ENCODE results near the gene RNF130.
"Not testable (repeated sequence)": the region's sequence is repeated elsewhere in the genome, so short reads cannot be mapped to it uniquely, and the experiment has no call there.

Gene RNF130

GRCh38 chr5:179967489-179967888, 104.1 kb downstream of the RNF130 start:
- FAIRE-seq: peak; percentile 36

GRCh38 chr5:179964015-179964414, 107.5 kb downstream of the RNF130 start:
- no peak for FAIRE-seq

GRCh38 chr5:179963375-179963774, 108.2 kb downstream of the RNF130 start:
- FAIRE-seq: no peak

GRCh38 chr5:179960204-179960831, 111.2 kb downstream of the RNF130 start:
- no peak for FAIRE-seq

GRCh38 chr5:179959641-179960040, 111.9 kb downstream of the RNF130 start:
- no peak for FAIRE-seq

- FAIRE-seq: not testable (repeated sequence)
Measured at GRCh38 chr5:179959118-179959517, 112.4 kb downstream of the RNF130 start.

GRCh38 chr5:179955630-179956029, 115.9 kb downstream of the RNF130 start:
- FAIRE-seq: no peak

- no peak for FAIRE-seq
Measured at GRCh38 chr5:179955062-179955461, 116.5 kb downstream of the RNF130 start.

GRCh38 chr5:179954434-179954833, 117.1 kb downstream of the RNF130 start:
- FAIRE-seq: no peak

- no peak for FAIRE-seq
Measured at GRCh38 chr5:179953987-179954386, 117.6 kb downstream of the RNF130 start.

- no peak for FAIRE-seq
Measured at GRCh38 chr5:179936976-179937681, 134.4 kb downstream of the RNF130 start.

GRCh38 chr5:179930788-179931473, 140.6 kb downstream of the RNF130 start:
- no peak for FAIRE-seq

- no peak for FAIRE-seq
Measured at GRCh38 chr5:179927824-179928223, 143.7 kb downstream of the RNF130 start.

- FAIRE-seq: no peak
Measured at GRCh38 chr5:179926657-179927056, 144.9 kb downstream of the RNF130 start.

GRCh38 chr5:179923436-179923835, 148.1 kb downstream of the RNF130 start:
- no peak for FAIRE-seq

- FAIRE-seq: no peak
Measured at GRCh38 chr5:179920175-179920574, 151.4 kb downstream of the RNF130 start.

GRCh38 chr5:179919487-179920060, 152.0 kb downstream of the RNF130 start:
- FAIRE-seq: no peak

GRCh38 chr5:179918742-179919486, 152.6 kb downstream of the RNF130 start:
- FAIRE-seq: no peak

- FAIRE-seq: no peak
Measured at GRCh38 chr5:179916523-179916922, 155.0 kb downstream of the RNF130 start.

GRCh38 chr5:179915406-179915935, 156.1 kb downstream of the RNF130 start:
- no peak for FAIRE-seq

- FAIRE-seq: no peak
Measured at GRCh38 chr5:179914032-179914755, 157.4 kb downstream of the RNF130 start.

- FAIRE-seq: no peak
Measured at GRCh38 chr5:179913461-179913860, 158.1 kb downstream of the RNF130 start.

Data from colon (tissue), 2 donors.